Panc1 (cell line): Measurements from ENCODE around the gene DHDH.

Source experiments
- POLR2AphosphoS5 ChIP-seq: IDR thresholded peaks from 2 replicates; pipeline ENCODE4 v1.6.1; 2012; ENCODE audit warnings: mild to moderate bottlenecking, low read depth, low read length, moderate library complexity
- TF ChIP-seq, protein P1 (sequence below): fragments of 450-650 bp; IDR thresholded peaks from 2 replicates; pipeline ENCODE4 v1.5.1; 2017; ENCODE audit warnings: mild to moderate bottlenecking

DNA sequence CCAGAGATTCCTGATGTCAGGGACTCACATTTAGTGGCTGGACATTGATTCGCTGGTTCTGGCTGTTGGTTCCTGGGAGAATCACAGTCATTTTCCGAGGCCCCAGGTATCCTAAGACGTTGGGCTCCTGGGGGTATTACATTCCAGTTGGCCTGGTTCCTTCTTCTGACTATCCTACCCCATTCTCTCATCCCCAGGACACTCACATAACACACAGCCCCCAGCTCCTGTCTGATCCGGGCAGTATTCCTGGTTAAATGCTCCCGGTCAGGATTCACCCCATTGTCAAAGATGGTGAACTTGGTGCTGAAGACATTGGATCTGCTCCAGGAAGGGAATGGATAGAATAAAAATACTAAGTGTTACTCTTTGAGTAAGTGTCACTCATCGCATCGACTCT is 49.8 kb upstream of the DHDH start:
- TF ChIP-seq, protein P1, sequence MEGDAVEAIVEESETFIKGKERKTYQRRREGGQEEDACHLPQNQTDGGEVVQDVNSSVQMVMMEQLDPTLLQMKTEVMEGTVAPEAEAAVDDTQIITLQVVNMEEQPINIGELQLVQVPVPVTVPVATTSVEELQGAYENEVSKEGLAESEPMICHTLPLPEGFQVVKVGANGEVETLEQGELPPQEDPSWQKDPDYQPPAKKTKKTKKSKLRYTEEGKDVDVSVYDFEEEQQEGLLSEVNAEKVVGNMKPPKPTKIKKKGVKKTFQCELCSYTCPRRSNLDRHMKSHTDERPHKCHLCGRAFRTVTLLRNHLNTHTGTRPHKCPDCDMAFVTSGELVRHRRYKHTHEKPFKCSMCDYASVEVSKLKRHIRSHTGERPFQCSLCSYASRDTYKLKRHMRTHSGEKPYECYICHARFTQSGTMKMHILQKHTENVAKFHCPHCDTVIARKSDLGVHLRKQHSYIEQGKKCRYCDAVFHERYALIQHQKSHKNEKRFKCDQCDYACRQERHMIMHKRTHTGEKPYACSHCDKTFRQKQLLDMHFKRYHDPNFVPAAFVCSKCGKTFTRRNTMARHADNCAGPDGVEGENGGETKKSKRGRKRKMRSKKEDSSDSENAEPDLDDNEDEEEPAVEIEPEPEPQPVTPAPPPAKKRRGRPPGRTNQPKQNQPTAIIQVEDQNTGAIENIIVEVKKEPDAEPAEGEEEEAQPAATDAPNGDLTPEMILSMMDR = no peak
- TF ChIP-seq POLR2AphosphoS5 = no peak
